Measurements from ENCODE around the gene SH3D21.

DNA sequence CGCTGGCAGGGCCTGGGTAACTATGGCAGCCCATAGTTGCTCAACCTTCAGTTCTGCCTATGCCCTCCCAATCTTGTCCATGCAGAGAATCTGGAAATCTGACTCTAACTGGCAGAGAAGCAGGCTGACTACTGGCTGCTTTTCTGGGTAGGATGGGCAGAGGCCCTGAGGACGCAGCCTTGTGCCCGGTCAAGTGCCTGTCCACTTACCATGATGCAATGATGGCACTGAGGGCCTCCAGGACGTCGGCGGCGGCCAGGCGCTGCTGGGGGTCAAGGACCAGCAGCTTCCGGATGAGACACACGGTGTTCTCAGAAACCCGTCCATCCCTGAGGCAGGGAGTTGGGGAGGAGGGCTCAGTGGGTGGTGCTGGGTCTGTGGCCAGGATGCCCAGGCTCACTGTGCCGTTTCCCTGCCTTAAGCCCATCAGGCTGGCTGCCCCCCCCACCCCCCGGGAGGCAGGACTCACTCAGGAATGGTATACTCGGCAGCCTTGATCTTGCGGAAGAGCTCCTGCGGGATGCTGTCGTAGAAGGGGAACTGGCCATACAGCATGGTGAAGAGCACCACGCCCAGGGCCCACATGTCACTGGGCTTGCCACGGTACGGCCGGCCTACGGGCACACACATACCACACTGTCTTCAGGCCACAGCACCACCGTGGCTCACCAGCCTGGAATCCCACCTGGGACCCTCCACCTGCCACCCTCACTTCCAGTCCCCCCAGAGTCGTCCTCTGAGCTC is 37.7 kb downstream of the SH3D21 start:
- no peak for TF ChIP-seq CTCF (IDR thresholded peaks at IDR 0.05 in 4 of 5, conservative IDR thresholded peaks at IDR 0.05 in 1 of 5)
- TF ChIP-seq POLR2A (IDR thresholded peaks at IDR 0.05) = no peak
